Activated CD4-positive, alpha-beta T cell treated with anti-CD3 and anti-CD28 coated beads, Interleukin-2, amount 50 U/mL, for 16 hours (primary cell): ENCODE results near the gene FGD4.

Experiments
- DNase-seq: peaks from one replicate; pipeline ENCODE4 v3.0.0-alpha.2; 2020

FGD4 gene

GRCh38 chr12:32615441-32615840, 216.1 kb downstream of the FGD4 start:
- no peak for DNase-seq

GRCh38 chr12:32617534-32617933, 218.2 kb downstream of the FGD4 start:
- DNase-seq = no peak

DNA sequence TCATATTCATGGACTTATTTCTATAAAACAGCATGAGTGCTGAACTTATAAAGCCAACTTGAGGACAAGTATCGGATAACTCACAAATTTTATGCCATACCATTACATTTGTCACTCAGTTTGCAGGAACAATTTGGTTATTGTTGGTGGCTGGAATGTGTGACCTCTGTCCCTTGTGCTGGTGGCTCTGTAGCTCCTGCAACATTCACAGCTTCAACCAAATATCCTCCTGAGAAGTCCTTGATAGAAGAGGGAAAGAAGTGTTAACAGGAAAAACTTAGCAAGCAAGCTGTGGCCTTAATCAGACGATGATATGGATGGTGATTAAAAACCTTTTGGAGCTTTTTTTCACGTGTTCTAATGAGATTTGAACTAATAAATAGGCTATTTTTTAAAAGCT, 218.8 kb downstream of the FGD4 start:
- no peak for DNase-seq

GRCh38 chr12:32627976-32628375, 228.6 kb downstream of the FGD4 start:
- no peak for DNase-seq

- no peak for DNase-seq
These were observed 242.0 kb downstream of the FGD4 start for GRCh38 chr12:32641287-32641901.

GRCh38 chr12:32644431-32644830, 245.1 kb downstream of the FGD4 start:
- DNase-seq = no peak

GRCh38 chr12:32647275-32647674, 247.9 kb downstream of the FGD4 start:
- no peak for DNase-seq

- no peak for DNase-seq
These were observed 251.2 kb downstream of the FGD4 start for GRCh38 chr12:32650508-32650907.

DNA sequence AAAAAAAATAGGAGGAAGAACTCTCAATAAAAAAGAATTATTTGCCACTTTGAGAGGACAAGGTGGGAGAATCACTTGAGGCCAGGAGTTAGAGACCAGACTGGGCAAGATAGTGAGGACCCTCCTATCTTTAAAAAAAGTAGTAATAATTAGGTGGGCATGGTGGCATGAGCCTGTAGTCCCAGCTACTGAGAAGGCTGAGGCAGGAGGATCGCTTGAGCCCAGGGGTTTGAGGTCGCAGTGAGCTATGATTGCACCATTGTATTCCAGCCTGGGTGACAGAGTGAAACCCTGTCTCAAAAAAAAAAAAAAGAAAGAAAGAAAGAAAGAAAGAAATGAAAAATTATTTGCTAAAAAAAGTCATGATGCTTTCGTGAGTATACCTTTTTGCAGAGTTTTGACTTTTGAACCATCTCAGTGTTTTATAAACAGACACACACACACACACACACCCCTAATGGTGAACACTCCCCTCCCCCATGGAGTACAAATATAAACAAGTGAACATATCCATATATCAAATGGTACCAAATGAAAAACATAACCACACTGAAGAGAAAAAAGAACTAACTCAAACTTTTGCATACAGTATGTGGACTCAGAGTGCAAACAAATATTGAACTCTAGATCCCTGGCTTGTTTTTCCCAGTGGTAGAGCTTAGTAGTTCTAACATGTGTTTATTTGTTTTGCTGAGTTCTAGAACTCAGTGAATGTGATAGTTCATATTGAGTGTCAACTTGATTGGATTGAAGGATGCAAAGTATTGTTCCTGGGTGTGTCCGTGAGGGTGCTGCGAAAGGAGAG, 252.0 kb downstream of the FGD4 start:
- no peak for DNase-seq

- no peak for DNase-seq
These were observed 252.5 kb downstream of the FGD4 start for GRCh38 chr12:32651956-32652210.

GRCh38 chr12:32659908-32660440, 260.6 kb downstream of the FGD4 start:
- DNase-seq = no peak

DNA sequence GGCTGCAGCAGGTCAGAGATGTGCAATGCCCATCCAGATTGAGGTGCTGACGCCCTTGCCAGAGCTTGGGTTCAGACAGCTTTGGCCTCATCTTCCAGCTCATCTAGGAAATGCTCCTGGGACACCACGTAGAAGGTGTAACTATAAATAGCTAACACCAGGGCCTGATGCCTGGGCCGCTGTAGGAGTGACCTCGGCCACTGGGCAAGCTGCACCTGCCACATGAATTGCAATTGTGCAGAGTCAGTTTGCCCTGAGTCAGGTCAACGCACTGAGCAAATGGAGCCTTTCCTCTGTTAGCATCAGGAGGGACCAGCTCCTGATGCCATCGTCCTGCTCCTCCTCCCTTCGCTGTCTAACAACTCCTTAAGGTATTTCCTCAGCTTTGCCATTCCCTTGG, 262.3 kb downstream of the FGD4 start:
- DNase-seq = no peak

DNA sequence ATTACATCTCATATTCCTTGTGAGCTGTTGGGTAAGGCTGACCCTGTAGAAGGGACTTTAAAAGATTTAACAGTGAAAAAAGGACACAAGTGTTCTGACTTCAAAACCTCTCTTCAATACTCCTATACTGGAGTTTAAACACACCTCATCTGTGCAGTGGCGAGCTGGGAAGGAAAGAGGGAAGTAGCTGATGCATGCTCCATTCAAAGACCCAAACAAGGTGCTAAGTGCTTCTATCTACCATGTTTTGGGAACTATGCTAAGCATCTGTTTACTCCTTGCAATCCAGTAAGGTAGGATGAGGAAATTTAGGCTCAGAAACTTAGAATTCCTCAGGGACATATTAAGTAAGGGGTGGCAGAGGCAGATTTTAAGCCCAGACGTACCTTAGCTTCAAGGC, 263.3 kb downstream of the FGD4 start:
- DNase-seq = no peak

DNA sequence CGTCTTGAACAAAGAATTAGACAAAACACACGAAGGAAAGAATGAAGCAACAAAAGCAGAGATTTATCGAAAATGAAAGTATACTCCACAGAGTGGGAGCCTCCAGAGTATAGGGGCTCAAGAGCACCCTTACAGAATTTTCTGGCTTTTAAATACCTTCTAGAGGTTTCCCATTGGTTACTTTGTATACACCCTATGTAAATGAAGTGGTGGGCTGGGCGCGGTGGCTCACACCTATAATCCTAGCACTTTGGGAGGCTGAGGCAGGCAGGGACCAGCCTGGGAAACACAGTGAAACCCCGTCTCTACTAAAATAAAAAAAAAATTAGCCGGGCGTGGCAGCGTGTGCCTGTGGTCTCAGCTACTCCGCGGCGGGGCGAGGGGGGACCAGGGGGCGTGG, 266.7 kb downstream of the FGD4 start:
- no peak for DNase-seq

GRCh38 chr12:32669584-32669983, 270.2 kb downstream of the FGD4 start:
- DNase-seq = no peak

DNA sequence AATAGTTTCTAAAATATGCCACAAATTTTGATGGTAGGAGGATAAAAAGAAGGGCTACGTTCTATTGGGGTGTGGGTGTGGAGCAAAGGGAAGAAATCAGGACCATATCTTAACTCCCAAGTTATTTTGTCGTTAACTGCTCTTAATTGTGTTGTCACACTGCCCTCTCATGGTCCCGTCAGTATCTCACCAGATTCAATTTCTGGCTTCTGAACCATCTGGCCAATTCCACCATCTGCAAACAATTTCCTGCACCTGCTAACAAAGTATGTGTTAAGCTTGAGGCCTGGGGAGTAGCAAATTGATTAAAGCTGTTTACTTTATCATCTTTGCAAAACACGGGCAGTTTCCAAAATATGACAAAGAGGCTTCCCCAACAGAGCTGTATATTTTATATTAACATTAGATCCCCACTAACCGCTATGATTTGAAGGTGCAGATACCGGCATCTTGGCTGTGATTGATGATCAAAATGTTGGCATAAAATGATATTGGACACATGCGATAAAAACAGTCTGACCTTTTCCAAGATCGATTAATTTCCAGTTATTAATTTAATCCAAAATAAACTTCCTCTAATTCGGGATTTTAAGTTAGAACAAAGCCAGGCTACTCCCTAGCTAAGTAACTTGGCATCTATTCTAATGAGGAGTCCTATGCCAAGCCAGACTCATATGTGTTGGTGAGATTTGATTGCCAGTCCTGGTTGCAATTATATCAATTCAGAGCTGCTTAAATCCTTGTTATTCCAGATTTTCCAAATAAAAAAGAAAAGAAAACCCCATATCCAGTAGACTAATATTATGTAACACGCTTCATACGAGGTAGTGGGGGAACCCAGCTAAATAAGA, 272.8 kb downstream of the FGD4 start:
- peak; percentile 23 for DNase-seq

GRCh38 chr12:32679091-32679919, 279.9 kb downstream of the FGD4 start, which contains the start of gene DNM1L:
TSS of gene DNM1L (plus strand) at chr12:32679301. CDS start at chr12:32679364, 63 bp downstream.
- DNase-seq = peak; percentile 95

GRCh38 chr12:32679920-32680237, 280.5 kb downstream of the FGD4 start:
- DNase-seq = no peak

DNA sequence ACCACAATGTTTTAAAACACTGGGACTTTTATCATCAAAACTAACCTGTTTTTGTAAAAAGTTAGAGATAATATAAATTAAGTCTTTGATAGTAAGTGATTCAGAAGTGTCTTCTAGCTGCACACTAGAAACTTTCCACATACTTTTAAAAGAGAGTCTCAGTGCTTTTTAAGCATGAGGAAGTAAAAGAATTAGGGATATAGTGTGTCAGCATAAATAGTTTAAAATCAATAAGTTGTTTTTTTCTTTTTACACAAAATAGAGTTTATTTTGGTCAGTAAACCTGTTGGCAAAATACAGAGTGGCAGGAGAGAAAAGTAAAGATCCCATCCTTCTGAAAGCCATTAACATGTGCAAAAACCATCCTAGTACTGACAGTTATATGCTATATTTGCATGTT, 281.4 kb downstream of the FGD4 start:
- DNase-seq = no peak

- DNase-seq = no peak
These were observed 281.9 kb downstream of the FGD4 start for GRCh38 chr12:32681272-32681671.

DNA sequence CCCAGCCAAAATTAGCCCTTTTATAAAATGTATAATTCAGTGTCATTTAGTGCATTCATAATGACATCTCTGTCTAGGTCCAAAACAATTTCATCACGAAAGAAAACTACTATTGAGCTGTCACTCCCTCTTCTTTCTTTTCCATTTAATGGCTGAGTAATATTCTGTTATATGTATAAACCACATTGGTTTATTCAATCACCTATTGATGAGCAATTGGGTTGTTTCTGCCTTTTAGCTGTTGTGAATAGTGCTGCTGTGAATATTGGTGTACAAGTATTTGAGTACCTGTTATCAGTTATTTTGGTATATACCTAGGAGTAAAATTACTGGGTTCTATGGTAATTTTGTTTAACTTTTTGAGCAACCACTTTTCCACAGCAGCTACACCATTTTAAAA, 287.0 kb downstream of the FGD4 start:
- DNase-seq = no peak

- DNase-seq = no peak
These were observed 289.4 kb downstream of the FGD4 start for GRCh38 chr12:32688786-32689185.

GRCh38 chr12:32690927-32691326, 291.6 kb downstream of the FGD4 start:
- DNase-seq = no peak
